ENCODE measurements around the gene NKX1-2. TPM values are rescaled to one million over a fixed set of nuclear protein-coding genes. Genes with fewer than 3 reads are reported as not detected.

NKX1-2 gene
- total RNA-seq, 1 experiment from 2014 or later, result 57.7 TPM

DNA sequence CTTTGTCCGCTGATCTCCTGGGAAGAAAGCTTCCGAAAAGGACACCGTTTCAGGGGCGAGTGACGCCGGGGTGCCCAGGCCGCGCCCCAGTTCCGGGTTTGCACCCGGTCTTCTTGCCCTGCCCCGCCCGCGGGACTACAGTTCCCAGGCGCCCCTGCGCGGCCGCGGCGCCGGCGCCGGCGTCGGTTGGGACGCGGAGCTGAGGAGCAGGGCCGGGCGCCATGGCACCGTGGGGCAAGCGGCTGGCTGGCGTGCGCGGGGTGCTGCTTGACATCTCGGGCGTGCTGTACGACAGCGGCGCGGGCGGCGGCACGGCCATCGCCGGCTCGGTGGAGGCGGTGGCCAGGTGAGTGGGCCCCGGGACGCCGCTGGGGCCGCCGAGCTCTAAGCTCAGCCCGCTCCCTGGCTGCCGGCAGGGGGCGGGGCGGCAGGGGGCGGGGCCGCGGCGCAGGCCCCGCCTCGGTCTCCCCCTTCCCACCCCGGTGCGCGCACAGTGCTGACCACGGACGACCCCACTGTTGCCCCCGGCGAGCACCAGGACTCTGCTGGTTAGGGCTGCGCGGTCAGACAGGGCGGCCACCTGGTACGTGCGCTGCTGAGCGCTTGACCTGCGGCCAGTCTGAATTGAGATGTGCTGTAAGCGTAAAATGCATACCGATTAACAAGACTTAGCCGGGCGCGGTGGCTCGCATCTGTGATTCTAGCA lies 12.0 kb upstream of the NKX1-2 start, which contains the start of gene LHPP (continued):
- no peak for TF ChIP-seq JAZF1 (CRISPR knock-in tag; IDR thresholded peaks at IDR 0.05)
- TF ChIP-seq, protein P1, sequence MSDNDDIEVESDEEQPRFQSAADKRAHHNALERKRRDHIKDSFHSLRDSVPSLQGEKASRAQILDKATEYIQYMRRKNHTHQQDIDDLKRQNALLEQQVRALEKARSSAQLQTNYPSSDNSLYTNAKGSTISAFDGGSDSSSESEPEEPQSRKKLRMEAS (CRISPR knock-in tag; IDR thresholded peaks at IDR 0.05), result no peak
- TF ChIP-seq, protein P2, sequence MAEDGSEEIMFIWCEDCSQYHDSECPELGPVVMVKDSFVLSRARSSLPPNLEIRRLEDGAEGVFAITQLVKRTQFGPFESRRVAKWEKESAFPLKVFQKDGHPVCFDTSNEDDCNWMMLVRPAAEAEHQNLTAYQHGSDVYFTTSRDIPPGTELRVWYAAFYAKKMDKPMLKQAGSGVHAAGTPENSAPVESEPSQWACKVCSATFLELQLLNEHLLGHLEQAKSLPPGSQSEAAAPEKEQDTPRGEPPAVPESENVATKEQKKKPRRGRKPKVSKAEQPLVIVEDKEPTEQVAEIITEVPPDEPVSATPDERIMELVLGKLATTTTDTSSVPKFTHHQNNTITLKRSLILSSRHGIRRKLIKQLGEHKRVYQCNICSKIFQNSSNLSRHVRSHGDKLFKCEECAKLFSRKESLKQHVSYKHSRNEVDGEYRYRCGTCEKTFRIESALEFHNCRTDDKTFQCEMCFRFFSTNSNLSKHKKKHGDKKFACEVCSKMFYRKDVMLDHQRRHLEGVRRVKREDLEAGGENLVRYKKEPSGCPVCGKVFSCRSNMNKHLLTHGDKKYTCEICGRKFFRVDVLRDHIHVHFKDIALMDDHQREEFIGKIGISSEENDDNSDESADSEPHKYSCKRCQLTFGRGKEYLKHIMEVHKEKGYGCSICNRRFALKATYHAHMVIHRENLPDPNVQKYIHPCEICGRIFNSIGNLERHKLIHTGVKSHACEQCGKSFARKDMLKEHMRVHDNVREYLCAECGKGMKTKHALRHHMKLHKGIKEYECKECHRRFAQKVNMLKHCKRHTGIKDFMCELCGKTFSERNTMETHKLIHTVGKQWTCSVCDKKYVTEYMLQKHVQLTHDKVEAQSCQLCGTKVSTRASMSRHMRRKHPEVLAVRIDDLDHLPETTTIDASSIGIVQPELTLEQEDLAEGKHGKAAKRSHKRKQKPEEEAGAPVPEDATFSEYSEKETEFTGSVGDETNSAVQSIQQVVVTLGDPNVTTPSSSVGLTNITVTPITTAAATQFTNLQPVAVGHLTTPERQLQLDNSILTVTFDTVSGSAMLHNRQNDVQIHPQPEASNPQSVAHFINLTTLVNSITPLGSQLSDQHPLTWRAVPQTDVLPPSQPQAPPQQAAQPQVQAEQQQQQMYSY (CRISPR knock-in tag; IDR thresholded peaks at IDR 0.05), result peak; percentile 60
- TF ChIP-seq FOXP1 (CRISPR knock-in tag; IDR thresholded peaks at IDR 0.05; ENCODE audit: borderline replicate concordance), result peak; percentile 56; the same call in 1 of the 2 replicates
- TF ChIP-seq, protein P3, sequence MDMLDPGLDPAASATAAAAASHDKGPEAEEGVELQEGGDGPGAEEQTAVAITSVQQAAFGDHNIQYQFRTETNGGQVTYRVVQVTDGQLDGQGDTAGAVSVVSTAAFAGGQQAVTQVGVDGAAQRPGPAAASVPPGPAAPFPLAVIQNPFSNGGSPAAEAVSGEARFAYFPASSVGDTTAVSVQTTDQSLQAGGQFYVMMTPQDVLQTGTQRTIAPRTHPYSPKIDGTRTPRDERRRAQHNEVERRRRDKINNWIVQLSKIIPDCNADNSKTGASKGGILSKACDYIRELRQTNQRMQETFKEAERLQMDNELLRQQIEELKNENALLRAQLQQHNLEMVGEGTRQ (CRISPR knock-in tag; IDR thresholded peaks at IDR 0.05), result peak; percentile 18; the same call in 1 of the 2 replicates
- TF ChIP-seq ESRRA (CRISPR knock-in tag; IDR thresholded peaks at IDR 0.05; ENCODE audit: borderline replicate concordance), result no peak; the same call in 1 of the 2 replicates
- TF ChIP-seq, protein P4, sequence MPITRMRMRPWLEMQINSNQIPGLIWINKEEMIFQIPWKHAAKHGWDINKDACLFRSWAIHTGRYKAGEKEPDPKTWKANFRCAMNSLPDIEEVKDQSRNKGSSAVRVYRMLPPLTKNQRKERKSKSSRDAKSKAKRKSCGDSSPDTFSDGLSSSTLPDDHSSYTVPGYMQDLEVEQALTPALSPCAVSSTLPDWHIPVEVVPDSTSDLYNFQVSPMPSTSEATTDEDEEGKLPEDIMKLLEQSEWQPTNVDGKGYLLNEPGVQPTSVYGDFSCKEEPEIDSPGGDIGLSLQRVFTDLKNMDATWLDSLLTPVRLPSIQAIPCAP (CRISPR knock-in tag; IDR thresholded peaks at IDR 0.05), result no peak
- TF ChIP-seq GABPB1 (CRISPR knock-in tag; IDR thresholded peaks at IDR 0.05), result no peak
- TF ChIP-seq ETV6 (CRISPR knock-in tag; IDR thresholded peaks at IDR 0.05), result peak; percentile 41
- TF ChIP-seq FOXK1 (CRISPR knock-in tag; IDR thresholded peaks at IDR 0.05), result 0 out of 2 replicates have a peak, but pooled peaks have one; percentile 60
- peak; percentile 72; the same call in 1 of the 2 replicates for TF ChIP-seq TP53 (CRISPR knock-in tag; IDR thresholded peaks at IDR 0.05)
- TF ChIP-seq, protein P5, sequence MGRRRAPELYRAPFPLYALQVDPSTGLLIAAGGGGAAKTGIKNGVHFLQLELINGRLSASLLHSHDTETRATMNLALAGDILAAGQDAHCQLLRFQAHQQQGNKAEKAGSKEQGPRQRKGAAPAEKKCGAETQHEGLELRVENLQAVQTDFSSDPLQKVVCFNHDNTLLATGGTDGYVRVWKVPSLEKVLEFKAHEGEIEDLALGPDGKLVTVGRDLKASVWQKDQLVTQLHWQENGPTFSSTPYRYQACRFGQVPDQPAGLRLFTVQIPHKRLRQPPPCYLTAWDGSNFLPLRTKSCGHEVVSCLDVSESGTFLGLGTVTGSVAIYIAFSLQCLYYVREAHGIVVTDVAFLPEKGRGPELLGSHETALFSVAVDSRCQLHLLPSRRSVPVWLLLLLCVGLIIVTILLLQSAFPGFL (CRISPR knock-in tag; IDR thresholded peaks at IDR 0.05; ENCODE audit: borderline replicate concordance), result no peak
- TF ChIP-seq RORB (CRISPR knock-in tag; IDR thresholded peaks at IDR 0.05), result no peak
- no peak for TF ChIP-seq ZBTB21 (CRISPR knock-in tag; IDR thresholded peaks at IDR 0.05; ENCODE audit: borderline replicate concordance)
- peak; percentile 71; the same call in 1 of the 2 replicates for TF ChIP-seq ZNF121 (CRISPR knock-in tag; IDR thresholded peaks at IDR 0.05)
- TF ChIP-seq, protein P6, sequence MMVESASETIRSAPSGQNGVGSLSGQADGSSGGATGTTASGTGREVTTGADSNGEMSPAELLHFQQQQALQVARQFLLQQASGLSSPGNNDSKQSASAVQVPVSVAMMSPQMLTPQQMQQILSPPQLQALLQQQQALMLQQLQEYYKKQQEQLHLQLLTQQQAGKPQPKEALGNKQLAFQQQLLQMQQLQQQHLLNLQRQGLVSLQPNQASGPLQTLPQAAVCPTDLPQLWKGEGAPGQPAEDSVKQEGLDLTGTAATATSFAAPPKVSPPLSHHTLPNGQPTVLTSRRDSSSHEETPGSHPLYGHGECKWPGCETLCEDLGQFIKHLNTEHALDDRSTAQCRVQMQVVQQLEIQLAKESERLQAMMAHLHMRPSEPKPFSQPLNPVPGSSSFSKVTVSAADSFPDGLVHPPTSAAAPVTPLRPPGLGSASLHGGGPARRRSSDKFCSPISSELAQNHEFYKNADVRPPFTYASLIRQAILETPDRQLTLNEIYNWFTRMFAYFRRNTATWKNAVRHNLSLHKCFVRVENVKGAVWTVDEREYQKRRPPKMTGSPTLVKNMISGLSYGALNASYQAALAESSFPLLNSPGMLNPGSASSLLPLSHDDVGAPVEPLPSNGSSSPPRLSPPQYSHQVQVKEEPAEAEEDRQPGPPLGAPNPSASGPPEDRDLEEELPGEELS (CRISPR knock-in tag; IDR thresholded peaks at IDR 0.05), result 0 out of 2 replicates have a peak, but pooled peaks have one; percentile 43
- no peak for TF ChIP-seq GTF2I (CRISPR knock-in tag; conservative IDR thresholded peaks at IDR 0.05)
- TF ChIP-seq, protein P7, sequence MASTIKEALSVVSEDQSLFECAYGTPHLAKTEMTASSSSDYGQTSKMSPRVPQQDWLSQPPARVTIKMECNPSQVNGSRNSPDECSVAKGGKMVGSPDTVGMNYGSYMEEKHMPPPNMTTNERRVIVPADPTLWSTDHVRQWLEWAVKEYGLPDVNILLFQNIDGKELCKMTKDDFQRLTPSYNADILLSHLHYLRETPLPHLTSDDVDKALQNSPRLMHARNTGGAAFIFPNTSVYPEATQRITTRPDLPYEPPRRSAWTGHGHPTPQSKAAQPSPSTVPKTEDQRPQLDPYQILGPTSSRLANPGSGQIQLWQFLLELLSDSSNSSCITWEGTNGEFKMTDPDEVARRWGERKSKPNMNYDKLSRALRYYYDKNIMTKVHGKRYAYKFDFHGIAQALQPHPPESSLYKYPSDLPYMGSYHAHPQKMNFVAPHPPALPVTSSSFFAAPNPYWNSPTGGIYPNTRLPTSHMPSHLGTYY (CRISPR knock-in tag; IDR thresholded peaks at IDR 0.05), result no peak
